HG03196 (cell line): ENCODE measurements around the gene ZMYND8.

Experiments used
- ATAC-seq: cut with Tn5 transposase; IDR thresholded peaks from one replicate; pipeline ENCODE4 v1.9.1; 2021; ENCODE audit not compliant: unreplicated experiment

The ZMYND8 gene

DNA sequence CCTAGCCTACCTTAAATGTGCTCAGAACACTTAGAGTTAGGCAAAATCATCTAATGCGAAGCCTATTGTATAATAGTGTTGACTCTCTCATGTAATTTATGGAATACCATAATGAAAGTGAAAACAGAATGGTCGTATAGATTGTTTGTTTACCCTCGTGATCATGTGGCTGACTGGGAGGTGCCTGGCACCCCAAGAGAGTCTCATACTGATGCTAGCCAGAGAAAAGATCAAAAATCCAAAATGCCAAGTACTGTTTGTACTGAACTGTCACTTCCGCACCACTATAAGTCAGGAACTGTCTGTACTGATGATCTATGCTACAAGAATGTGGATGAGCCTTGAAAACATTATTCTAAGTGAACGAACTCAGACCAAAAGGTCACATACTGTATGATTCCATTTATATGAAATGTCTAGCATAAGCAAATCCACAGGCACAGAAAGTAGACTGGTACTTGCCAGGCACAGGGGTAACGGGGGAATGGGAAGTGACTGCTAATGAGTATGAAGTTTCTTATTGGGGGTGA is 22.4 kb downstream of the ZMYND8 start:
- ATAC-seq = no peak

DNA sequence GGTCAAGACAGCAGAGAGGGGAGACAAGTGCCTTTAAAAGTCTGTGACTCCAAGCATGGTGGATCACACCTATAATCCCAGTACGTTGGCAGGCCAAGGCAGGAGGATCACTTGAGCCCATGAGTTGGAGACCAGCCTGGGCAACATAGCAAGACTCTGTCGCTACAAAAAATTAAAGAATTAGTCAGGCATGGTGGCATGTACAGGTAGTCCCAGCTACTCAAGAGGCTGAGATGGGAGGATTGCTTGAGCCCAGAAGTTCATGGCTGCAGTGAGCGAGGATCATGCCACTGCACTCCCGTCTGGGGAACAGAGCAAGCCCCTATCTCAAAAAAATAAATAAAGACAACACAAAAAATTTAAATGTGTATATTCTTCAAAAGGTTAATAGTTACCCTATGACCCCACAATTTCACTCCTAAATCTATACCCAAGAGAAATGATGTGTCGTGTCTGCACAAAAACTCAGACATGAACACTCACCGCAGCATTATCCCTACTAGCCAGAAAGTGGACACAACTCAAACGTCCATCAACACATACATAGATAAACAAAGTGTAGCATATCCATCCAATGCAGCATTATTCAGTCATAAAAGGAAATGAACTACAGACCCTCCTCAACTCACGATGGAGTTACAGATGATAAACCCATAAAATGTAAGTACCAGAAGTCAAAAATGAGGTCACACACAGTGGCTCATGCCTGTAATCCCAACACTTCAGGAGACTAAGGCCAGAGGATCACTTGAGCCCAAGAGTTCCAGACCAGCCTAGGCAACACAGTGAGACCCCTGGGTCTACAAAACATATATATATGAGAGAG is 23.9 kb downstream of the ZMYND8 start:
- no peak for ATAC-seq

DNA sequence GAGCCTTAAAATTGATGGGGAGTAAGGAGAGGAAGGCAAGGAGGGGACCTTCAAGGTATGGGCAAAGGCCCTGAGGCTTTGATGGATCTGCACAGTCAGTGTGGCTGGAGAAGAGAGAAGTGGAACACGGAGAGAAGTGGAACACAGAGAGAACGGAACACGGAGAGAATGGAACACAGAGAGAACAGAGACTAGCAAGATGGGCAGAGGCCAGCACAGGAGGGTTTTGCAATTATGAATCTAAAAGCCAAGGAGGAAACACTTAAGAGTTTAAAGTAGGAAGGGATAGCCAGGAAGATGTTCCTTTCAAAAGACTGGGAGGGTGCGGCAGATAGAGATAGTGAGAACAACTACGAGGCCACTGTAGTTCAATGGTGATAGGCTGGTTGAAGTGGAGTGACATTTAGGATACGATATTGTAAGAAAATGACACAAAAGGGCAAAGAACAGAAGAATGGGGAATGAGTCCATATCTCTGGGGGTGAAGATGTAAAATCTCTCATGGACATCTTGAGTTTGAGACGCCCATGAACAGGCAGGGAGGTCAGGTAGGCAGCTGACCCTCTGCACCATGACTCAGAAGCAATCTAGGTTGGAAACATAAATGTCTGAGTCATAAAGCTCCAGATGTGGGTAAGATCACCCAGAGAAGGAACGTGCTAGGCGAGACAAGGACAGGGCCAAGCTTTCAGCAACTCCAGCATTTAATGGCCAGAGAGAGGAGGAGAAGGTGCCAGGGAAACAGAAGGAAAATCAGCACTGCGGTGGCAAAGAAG is 25.4 kb downstream of the ZMYND8 start:
- ATAC-seq = no peak

DNA sequence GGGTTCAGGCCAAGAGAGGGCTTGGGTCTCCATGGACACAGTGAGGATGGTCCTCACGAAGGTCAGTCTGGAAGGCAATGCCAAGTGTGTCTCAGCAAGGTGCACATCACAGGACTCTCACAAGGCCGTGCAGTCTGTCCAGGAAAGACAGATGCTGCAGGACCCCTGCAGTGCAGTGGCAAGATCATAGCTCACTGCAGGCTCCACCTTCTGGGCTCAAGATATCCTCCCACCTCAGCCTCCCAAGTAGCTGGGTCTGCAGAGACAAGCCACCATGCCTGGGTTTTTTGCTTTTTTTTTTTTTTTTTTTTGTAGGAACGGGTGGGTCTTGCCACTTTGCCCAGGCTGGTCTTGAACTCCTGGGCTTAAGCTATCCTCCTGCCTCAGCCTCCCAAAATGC is 26.4 kb downstream of the ZMYND8 start:
- ATAC-seq = no peak

DNA sequence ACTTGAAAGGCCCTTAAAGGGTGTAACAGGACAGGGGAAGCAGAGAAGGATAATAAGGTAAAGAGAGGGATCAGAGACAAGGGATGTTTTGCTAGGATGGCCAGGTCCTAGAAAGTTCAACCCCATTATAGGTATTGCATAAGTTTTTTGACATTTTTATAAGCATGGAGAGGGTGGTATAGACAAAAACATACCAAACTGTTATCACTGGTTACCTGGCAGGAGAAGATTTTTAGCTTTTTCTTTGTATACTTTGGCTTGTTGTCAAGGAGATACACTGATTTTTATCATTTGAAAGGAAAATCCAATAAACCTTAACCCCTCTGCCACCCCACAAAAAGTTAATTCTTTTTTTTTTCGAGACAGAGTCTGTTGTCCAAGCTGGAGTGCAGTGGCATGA is 28.4 kb downstream of the ZMYND8 start:
- no peak for ATAC-seq

DNA sequence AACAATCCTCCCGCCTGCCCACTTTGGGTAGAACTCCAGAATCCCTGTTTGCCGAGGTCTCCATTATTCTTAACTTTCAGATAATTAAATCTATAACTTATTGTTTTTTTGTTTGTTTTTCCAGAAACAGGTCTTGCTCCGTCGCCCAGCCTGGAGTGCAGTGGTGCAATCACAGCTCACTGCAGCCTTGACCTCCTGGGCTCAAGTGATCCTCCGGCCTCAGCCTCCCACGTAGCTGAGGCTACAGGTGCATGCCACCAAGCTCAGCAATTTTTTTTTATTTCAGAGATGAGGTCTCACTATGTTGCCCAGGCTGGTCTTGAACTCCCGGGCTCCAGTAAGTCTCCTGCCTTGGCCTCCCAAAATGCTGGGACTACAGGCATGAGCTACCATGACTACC is 28.8 kb downstream of the ZMYND8 start:
- ATAC-seq = no peak

DNA sequence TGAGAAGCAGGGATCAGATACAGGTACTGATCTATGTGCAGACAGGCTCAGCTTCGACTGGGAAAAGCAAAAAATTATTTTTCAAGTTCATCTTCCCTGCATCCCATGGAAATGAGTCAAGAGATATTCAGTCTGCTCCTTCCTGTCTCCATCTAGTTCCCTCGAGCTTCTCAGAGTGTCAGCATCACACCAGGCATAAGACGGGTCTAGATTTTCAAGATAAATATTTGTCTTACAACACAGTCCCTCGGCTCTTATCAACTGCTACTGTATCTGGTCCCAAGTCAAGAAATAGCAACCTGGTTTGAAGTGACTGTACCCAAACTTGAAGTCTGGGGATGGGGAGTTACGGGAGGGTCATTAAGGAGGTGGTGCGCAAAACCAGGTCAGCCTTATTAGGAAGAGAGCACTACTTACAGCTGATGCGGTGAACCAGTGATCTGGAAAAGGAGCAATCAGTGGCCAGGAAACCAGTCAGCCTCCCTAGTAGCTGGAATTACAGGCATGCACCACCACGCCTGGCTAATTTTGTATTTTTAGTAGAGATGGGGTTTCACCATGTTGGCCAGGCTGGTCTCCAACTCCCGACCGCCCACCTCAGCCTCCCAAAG is 29.7 kb downstream of the ZMYND8 start:
- ATAC-seq = no peak

DNA sequence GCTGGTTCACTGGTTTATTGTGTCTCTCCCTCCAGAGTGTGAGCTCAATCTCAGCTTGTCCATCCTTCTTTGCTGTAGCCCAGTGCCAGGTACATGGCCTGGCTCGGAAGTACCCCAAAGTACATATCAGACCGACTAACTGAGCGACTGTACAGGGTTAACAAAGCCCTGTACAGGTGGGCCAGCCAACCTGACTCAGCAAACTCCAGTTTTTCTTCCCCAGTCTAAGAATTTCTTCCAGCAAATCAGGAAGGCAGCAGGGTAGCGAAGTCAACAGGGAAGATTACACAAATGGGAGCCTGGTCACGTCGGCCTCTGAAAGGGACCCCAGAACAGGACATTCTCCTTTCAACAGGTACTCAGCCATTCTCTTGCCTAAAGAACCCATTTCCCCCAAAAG is 31.3 kb downstream of the ZMYND8 start:
- ATAC-seq = no peak

DNA sequence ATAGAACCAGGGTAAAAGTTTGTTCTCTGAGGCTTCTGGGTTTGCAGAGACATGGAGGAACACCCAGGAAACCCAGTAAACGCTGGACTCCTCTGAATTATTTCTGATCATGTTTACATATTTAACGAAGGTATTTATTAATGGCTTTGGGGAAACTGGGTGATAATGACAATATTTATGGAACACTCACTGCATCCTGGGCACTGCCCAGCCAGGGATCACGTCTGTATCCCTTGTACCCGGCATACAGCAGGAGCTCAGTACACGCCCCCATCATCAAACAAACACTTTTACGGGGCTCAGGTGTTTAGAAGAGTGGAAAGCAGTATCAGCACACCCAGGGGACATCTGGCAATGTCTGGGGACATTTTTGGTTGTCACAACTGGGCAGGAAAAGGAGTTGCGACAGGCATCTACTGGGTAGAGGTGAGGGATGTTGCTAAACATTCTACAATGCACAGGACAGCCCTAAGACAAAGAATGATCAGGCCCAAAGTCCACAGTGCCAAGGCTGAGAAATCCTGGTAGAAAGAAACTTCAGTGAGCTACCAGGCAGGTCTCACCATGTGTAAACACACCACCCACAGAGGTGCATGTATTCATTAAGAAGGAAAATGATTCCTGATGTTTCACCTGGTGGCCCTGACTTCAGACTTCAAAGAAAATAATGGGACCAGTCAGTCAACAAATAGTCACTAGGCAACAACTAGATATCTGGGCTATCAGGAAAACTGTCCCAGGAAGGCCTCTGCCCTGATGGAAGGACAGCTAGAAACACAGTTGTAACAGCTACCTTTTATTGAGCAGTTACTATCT is 35.3 kb downstream of the ZMYND8 start:
- ATAC-seq = no peak

DNA sequence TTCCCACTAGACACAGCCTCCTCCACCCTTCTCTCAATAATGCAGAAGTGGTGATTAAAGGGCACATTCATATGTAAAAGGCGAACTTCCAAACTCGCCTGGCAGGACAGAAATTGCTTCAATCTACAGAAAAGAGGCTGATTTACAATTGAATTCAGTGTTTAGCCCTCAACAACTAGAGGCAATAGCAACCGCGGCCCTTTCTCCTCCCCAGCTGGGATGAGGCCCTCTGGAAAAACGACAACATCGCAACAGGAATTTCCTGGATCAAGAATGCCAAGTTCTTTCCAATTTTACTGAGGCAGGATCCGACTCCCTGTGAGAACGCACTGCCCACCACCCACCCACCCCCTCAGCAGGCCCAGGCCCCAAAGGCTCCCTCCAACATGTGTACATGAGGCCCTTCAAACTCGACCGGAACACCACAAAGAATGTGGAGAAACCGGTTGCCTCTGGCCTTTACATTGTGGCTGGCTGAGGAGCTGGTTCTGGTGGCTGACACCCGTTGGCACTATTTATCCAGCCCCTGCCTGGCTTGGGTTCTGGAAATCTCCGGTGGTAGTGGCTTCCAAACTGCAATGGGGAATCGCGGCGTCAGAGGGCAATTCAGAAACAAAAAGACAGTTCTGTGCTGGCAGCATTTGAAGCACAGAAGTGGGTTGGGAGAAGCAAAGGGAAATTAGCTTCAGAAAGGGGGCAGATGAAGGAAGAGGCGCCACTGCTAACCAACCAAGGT is 36.8 kb downstream of the ZMYND8 start:
- ATAC-seq = no peak

DNA sequence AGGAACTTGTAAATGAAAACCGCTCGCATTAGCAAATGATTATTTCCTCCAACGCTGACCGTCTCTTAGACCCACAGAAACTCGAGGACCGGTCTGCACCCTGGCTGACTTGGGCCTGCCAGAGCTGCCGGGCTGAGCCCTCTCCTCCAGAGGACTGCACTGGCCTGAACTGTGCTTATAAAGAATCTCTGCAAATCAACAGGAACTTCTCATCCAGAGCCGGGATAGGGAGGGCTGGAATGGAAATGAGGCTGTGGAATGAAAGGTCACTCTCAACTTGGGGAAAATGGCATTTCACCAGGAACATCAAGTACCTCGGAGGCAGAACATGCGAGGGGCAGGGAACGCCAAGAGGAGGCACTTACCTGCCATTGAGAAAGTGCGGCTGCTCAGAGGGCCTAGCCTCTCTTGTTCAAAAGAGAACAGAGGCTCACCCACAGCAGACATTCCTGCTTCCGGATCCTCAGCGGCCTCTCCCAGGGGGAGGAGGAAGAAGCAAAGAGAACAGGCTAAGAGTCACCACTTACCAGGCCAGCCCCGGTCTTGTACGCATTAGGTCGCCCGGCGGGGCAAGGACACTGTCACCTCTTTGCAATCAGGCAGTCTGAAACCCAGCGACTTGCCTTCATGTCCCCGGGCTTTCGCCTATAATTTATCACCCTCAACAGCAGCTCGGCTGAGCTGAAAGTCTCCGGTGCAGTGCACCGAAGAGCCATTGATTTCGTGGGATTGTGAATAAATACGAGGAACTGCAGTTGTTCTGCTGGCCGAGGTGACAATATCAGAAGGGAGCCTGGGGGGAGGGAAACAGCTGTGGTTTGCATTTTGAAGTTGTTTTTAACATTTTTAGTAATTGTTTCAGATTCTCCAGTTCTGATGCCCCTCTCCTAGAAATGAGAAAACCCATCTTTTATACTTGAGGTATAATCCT is 37.6 kb downstream of the ZMYND8 start:
- ATAC-seq = no peak

DNA sequence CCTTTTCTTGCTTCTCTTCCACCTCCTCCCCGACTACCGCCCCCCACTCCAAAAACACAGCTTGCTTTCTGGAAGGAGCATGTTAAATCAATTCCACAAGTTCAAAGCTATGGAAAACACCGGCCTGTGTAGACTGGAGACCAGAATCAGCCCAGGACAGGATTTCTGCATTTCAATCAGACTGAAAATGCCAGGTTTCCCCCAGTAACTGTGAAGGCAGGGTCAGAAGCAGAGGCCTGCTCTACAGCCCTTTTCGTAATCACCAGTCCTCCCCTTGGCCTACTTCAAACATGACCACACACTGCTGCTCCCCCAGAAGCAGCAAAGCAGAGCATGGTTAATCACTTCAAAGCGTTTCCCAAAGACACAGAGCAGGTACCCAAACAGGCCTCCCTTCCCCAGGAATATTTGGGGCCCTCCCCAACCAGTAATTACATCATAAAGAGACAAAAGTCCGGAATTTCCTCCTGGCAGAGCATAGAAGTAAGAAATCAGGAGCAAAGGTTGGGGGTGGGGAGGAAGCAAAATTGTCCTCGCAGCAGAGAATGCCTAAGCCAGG is 38.4 kb downstream of the ZMYND8 start:
- ATAC-seq = no peak

DNA sequence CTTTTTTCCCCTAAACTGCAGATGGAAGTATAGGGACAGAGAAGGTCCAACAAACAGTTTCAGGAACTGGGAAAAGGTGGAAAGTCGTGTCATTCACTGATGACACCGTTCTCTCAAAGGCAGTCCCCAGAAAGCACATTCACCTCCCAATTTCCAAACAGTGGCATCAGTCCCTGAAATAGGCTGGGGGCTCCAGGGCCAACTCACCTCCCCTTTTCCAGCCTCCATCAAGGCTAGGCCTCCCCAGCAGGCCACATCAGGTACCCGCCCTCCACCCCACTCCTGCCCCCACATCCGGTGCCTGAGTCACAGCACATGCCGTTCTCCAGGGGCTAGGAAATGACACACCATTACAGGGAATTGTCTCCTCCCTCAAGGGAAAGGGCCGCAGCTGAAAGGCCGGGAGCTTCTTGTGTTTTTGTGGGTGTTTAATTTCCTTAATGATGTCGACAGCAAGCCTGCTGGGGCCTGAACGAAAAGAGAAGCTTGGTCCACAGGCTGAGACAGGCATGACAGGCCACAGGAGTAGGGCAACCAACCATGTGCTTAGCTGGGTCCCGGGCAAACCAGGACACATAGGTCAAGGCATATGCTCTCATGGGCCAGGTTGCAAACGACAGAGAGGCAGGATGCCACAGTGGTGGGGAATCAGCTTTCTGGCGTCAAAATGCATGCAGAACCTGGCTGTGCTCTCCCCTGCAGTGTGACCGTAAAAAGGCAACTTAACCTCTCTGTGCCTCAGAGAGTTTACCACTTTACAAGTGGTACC is 39.2 kb downstream of the ZMYND8 start:
- no peak for ATAC-seq

DNA sequence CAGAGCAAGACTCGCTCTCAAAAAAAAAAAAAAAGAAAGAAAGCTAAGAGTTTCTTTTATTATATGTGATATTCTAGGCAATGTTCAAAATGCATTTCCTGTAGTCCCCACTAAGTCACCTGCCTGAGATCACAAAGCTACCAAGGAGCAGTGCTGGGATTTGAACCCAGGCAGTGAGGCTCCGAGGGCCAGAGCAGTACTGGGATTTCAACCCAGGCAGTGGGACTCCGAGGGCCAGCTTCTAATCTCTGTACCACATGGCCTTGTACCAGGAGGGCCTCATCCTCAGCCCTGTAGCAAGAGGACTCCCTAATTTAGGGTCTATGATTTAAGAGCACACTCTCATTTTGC is 39.7 kb downstream of the ZMYND8 start:
- ATAC-seq = no peak

DNA sequence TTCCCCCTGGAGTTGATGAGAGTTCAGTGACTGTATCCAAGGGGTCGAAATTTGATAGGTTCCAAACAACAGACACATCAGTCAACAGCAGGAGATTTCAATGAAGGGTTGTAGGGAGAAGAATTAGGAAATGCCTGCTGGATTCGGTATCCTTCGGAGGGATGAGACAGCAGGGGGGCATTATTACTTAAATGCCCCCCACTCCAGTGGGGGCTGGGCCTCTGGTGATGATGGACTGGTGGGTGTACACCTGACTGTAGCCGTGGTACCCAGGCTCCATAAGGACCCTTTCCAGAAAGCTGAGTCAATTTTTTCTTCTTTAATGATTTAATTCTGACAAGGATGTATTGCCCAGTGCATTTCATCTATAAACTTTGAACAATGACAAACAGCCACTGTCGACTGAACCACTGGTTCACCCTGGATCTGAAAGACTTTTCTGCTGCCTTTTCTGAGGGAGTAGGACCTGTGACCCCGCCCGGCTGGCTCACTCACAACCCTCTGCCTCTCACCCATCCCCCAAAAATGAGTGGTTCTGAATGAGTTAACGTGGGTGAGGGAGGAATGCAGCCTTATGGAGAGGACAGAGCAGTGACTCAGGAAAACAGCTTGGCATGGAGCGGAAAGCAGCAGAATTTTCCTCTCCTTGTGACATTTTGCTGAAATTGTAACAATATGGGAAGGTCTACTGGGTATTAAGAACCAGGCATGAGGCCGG is 41.0 kb downstream of the ZMYND8 start:
- no peak for ATAC-seq

DNA sequence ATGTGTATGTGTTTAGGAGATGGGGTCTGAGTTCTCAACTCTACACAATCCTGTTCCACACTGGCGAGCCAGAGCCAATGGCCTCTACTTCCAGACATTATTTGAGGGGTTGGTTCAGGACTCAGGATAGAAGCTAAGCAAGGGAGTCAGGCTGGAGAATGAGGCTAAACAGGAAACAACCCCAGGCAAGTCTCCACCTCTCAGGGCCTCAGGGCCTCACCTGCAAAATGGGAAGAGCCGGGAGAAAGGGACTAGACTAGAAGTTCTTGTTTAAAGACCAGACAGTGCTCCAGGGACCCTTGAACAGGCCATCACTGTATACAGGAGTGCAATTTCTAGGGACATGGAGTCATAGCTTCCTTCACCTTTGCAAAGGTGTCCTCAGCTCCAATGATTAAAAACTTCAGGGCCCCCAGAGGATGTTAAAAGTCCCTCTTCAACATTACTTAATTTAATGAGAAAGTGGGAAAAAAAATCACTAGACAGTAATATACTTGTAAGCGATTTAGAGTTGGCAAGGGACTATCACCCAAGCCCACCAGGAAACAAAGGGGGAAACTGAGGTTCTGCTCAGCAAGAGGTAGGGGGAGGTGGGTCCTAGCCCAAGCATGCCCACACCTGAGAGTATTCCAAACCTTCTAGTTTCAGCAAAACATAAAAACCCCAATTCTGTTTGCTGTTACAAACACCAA is 41.7 kb downstream of the ZMYND8 start:
- no peak for ATAC-seq
